ENCODE results near the gene LGI2. TPM values are rescaled to one million over a fixed set of nuclear protein-coding genes. Genes with fewer than 3 reads are reported as not detected.

Gene LGI2
- total and polyA plus RNA-seq, 4 donors, result 0.18 to 1.8 (median 0.88) TPM

DNA sequence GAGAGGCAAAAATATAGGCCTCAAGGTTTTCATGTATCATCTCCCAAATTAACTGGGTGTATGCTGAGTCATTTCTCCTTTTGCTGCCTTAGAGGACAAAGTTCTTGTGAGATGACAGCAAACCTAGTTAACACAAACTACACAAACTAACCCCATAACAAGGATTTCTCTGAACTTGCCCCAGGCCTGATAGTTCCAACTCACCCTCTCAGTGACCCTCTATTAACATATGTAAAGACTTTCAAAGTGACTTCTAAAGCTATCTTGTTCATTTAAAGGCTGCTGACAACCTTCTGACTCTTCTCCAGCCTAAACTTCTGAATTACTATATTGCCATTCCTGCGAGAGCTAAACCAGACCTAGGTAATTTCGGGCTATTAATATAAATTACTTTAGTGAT, 74.7 kb downstream of the LGI2 start:
- Histone ChIP-seq H3K4me1 (ENCODE audit: control insufficient read depth in 5 of 5, insufficient read depth in 5 of 5, low read length in 5 of 5) (no peaks in the 10 kb centered on the region), H3K9me3 (ENCODE audit: control insufficient read depth in 4 of 4, insufficient read depth in 3 of 4, low read length in 3 of 4) (peaks cover 0 to 6% (median 2%) of the 10 kb centered on the region in 4 donors), H3K9ac (ENCODE audit: insufficient read depth in 1 of 2, low read length in 2 of 2) (no peak overlapping the region), H3K27me3 (ENCODE audit: control insufficient read depth in 3 of 3, insufficient read depth in 3 of 3, low read length in 2 of 3) (no peaks in the 10 kb centered on the region), H3K4me3 (no peak overlapping the region), H3K36me3 (ENCODE audit: control insufficient read depth in 4 of 4, insufficient read depth in 4 of 4, low read length in 4 of 4) (no peaks in the 10 kb centered on the region), H3K27ac (ENCODE audit: low read depth in 1 of 2, low read length in 1 of 2) (no peak overlapping the region)
- TF ChIP-seq, protein P1, sequence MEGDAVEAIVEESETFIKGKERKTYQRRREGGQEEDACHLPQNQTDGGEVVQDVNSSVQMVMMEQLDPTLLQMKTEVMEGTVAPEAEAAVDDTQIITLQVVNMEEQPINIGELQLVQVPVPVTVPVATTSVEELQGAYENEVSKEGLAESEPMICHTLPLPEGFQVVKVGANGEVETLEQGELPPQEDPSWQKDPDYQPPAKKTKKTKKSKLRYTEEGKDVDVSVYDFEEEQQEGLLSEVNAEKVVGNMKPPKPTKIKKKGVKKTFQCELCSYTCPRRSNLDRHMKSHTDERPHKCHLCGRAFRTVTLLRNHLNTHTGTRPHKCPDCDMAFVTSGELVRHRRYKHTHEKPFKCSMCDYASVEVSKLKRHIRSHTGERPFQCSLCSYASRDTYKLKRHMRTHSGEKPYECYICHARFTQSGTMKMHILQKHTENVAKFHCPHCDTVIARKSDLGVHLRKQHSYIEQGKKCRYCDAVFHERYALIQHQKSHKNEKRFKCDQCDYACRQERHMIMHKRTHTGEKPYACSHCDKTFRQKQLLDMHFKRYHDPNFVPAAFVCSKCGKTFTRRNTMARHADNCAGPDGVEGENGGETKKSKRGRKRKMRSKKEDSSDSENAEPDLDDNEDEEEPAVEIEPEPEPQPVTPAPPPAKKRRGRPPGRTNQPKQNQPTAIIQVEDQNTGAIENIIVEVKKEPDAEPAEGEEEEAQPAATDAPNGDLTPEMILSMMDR (IDR thresholded peaks at IDR 0.05; ENCODE audit: control extremely low read depth, extremely low read depth), result no peak
- ATAC-seq (ENCODE audit: insufficient read depth, low FRiP score), result no peak
- DNase-seq, result no peak
- 96 to 98% methylated on average over 2 of the region's 2 CpGs for WGBS, 2 donors

DNA sequence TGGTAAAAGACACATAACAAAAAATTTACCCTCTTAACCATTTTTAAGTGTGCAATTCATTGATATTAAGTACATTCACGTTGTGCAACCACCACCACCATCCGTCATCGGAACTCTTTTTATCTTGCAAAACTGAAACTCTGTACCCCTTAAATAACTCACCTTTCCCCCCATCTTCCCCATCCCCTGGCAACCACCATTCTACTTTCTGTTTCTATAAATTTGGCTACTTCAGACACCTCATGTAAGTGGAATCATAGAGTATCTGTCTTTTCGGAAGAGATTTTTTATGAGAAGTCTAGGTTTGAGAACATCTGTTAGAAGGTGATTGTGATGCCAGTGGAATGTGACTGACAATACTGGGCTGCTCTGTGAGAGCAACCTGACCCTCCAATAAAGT, 78.1 kb downstream of the LGI2 start:
- Histone ChIP-seq H3K27ac (ENCODE audit: low read depth in 1 of 2, low read length in 1 of 2) (no peak overlapping the region), H3K4me3 (no peak overlapping the region), H3K9ac (ENCODE audit: insufficient read depth in 1 of 2, low read length in 2 of 2) (no peak overlapping the region), H3K9me3 (ENCODE audit: control insufficient read depth in 4 of 4, insufficient read depth in 3 of 4, low read length in 3 of 4) (peaks cover 0 to 6% (median 2%) of the 10 kb centered on the region in 4 donors), H3K4me1 (ENCODE audit: control insufficient read depth in 5 of 5, insufficient read depth in 5 of 5, low read length in 5 of 5) (no peaks in the 10 kb centered on the region), H3K27me3 (ENCODE audit: control insufficient read depth in 3 of 3, insufficient read depth in 3 of 3, low read length in 2 of 3) (no peaks in the 10 kb centered on the region), H3K36me3 (ENCODE audit: control insufficient read depth in 4 of 4, insufficient read depth in 4 of 4, low read length in 4 of 4) (no peaks in the 10 kb centered on the region)
- 78 to 86% methylated on average over 4 of the region's 4 CpGs for WGBS, 2 donors
- no peak for ATAC-seq (ENCODE audit: insufficient read depth, low FRiP score)
- TF ChIP-seq, protein P1 (IDR thresholded peaks at IDR 0.05; ENCODE audit: control extremely low read depth, extremely low read depth), result no peak
- DNase-seq, result no peak

DNA sequence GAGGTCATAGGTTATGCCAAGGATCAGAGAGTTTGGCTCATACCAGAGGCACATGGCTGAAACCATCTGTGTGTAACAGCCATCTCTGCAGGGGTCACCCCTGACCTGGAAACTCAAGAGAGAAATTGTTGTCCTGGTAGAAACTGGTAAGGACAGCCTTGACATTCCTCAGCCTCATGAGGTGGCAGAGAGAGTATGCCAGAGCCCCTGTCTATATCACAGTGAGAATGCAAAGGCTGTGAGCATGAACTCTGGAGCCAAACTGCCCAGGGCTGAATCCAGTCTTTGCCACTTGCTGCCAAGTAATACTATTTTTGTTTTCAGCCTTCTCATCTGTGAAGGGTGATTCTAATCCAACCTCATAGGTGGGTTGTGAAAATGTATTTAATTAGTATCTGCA, 80.8 kb downstream of the LGI2 start:
- no peak for DNase-seq
- Histone ChIP-seq H3K27ac (ENCODE audit: low read depth in 1 of 2, low read length in 1 of 2) (no peak overlapping the region), H3K36me3 (ENCODE audit: control insufficient read depth in 4 of 4, insufficient read depth in 4 of 4, low read length in 4 of 4) (no peaks in the 10 kb centered on the region), H3K4me3 (no peak overlapping the region), H3K27me3 (ENCODE audit: control insufficient read depth in 3 of 3, insufficient read depth in 3 of 3, low read length in 2 of 3) (no peaks in the 10 kb centered on the region), H3K9me3 (ENCODE audit: control insufficient read depth in 4 of 4, insufficient read depth in 3 of 4, low read length in 3 of 4) (peaks cover 0 to 6% (median 2%) of the 10 kb centered on the region in 4 donors), H3K9ac (ENCODE audit: insufficient read depth in 1 of 2, low read length in 2 of 2) (no peak overlapping the region), H3K4me1 (ENCODE audit: control insufficient read depth in 5 of 5, insufficient read depth in 5 of 5, low read length in 5 of 5) (no peaks in the 10 kb centered on the region)
- TF ChIP-seq, protein P1 (IDR thresholded peaks at IDR 0.05; ENCODE audit: control extremely low read depth, extremely low read depth), result no peak
- ATAC-seq (ENCODE audit: insufficient read depth, low FRiP score), result no peak

Other genes starting within 250 kb of the LGI2 start
- 100 to 1,000 TPM in 1 of 2 donors, 10 to 100 TPM in 1; 48.9 to 101 TPM for gene SOD3, start 235.4 kb downstream of the LGI2 start, total RNA-seq
- 10 to 100 TPM; 35.7 to 58.8 TPM for gene SOD3, start 235.4 kb downstream of the LGI2 start, polyA plus RNA-seq
- 10 to 100 TPM; 21.1 to 21.4 TPM for gene CCDC149, start 117.9 kb downstream of the LGI2 start, total RNA-seq
- 10 to 100 TPM in 1 of 2 donors, 1 to 10 TPM in 1; 8.6 to 13.0 TPM for gene CCDC149, start 117.9 kb downstream of the LGI2 start, polyA plus RNA-seq
- gene SEPSECS, start 129.5 kb upstream of the LGI2 start, total RNA-seq, result 10 to 100 TPM in 1 of 2 donors, 1 to 10 TPM in 1; 8.8 to 23.2 TPM
- 1 to 10 TPM; 2.8 to 5.9 TPM for gene SEPSECS, start 129.5 kb upstream of the LGI2 start, polyA plus RNA-seq
- 10 to 100 TPM; 20.3 to 42.5 TPM for gene PI4K2B, start 203.1 kb upstream of the LGI2 start, total RNA-seq
- gene PI4K2B, start 203.1 kb upstream of the LGI2 start, polyA plus RNA-seq, result 10 to 100 TPM; 11.9 to 14.6 TPM